Measurements from ENCODE around the gene ENPP1.

GRCh38 chr6:131917763-131918649 is 110.2 kb downstream of the ENPP1 start:
- TF ChIP-seq POLR2A (IDR thresholded peaks at IDR 0.05; ENCODE audit: low read depth, low read length) (no peak), POLR2AphosphoS5 (IDR thresholded peaks at IDR 0.05; ENCODE audit: low read depth, low read length) (no peak)

All from GM12892 (cell line).